IMR-90 (cell line): ENCODE measurements around the gene SUGCT.
"Not testable (repeated sequence)": the region's sequence is repeated elsewhere in the genome, so short reads cannot be mapped to it uniquely, and the experiment has no call there.

Source experiments
- CHD1 ChIP-seq: IDR thresholded peaks from 2 replicates; pipeline ENCODE4 v1.6.1; 2012; ENCODE audit warnings: low read depth, low read length, improper control_type of control experiment
- CTCF ChIP-seq: conservative IDR thresholded peaks from 2 replicates; pipeline ENCODE4 v1.5.1; 2012; ENCODE audit warnings: mild to moderate bottlenecking, low read depth, low read length, improper control_type of control experiment
- FOS ChIP-seq: fragments of 150-350 bp; IDR thresholded peaks from 2 replicates; pipeline ENCODE4 v1.6.1; 2016; ENCODE audit warnings: low read depth, low read length
- MAFK ChIP-seq: IDR thresholded peaks from 2 replicates; pipeline ENCODE4 v1.6.1; 2012; ENCODE audit warnings: low read depth, low read length, improper control_type of control experiment
- MXI1 ChIP-seq: IDR thresholded peaks from 2 replicates; pipeline ENCODE4 v1.6.1; 2012; ENCODE audit warnings: low read depth, mild to moderate bottlenecking, low read length, moderate library complexity, borderline replicate concordance
- NFE2L2 ChIP-seq: fragments of 150-350 bp; IDR thresholded peaks from 2 replicates; pipeline ENCODE4 v1.6.1; 2016; ENCODE audit warnings: low read depth, mild to moderate bottlenecking, low read length
- POLR2A ChIP-seq: IDR thresholded peaks from 2 replicates; pipeline ENCODE4 v1.6.1; 2012; ENCODE audit warnings: mild to moderate bottlenecking, low read depth, low read length
- RFX5 ChIP-seq: IDR thresholded peaks from 2 replicates; pipeline ENCODE4 v1.8.0; 2012; ENCODE audit warnings: low read depth, mild to moderate bottlenecking, low read length, moderate library complexity
- SMC3 ChIP-seq: fragments of 150-350 bp; IDR thresholded peaks from 2 replicates; pipeline ENCODE4 v1.6.1; 2016; ENCODE audit warnings: low read depth, mild to moderate bottlenecking, antibody characterized with exemption, low read length, moderate library complexity
- TF ChIP-seq, protein P1 (sequence below): fragments of 150-350 bp; IDR thresholded peaks from 2 replicates; pipeline ENCODE4 v1.6.1; 2017; ENCODE audit warnings: mild to moderate bottlenecking, antibody characterized with exemption, low read length, low read depth

- not testable (repeated sequence) for TF ChIP-seq CTCF, FOS, NFE2L2, POLR2A, MXI1, CHD1, MAFK, SMC3, RFX5
- TF ChIP-seq, protein P1, sequence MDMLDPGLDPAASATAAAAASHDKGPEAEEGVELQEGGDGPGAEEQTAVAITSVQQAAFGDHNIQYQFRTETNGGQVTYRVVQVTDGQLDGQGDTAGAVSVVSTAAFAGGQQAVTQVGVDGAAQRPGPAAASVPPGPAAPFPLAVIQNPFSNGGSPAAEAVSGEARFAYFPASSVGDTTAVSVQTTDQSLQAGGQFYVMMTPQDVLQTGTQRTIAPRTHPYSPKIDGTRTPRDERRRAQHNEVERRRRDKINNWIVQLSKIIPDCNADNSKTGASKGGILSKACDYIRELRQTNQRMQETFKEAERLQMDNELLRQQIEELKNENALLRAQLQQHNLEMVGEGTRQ: not testable (repeated sequence)
Observed at GRCh38 chr7:40175256-40175655, 40.5 kb downstream of the SUGCT start.
